ELF-1 (cell line): ENCODE results near the gene ACSL1.
"Not testable (repeated sequence)": the region's sequence is repeated elsewhere in the genome, so short reads cannot be mapped to it uniquely, and the experiment has no call there.

Source experiments
- DNase-seq: peaks from one replicate; pipeline ENCODE4 v3.0.0-alpha.2; 2016; ENCODE audit warnings: low read depth, low spot score

The ACSL1 gene

GRCh38 chr4:184839075-184839399 lies 13.3 kb upstream of the ACSL1 start:
- DNase-seq: not testable (repeated sequence)

GRCh38 chr4:184838249-184839074 lies 12.7 kb upstream of the ACSL1 start:
- no peak for DNase-seq

GRCh38 chr4:184836613-184837012 lies 10.8 kb upstream of the ACSL1 start:
- DNase-seq: no peak

DNA sequence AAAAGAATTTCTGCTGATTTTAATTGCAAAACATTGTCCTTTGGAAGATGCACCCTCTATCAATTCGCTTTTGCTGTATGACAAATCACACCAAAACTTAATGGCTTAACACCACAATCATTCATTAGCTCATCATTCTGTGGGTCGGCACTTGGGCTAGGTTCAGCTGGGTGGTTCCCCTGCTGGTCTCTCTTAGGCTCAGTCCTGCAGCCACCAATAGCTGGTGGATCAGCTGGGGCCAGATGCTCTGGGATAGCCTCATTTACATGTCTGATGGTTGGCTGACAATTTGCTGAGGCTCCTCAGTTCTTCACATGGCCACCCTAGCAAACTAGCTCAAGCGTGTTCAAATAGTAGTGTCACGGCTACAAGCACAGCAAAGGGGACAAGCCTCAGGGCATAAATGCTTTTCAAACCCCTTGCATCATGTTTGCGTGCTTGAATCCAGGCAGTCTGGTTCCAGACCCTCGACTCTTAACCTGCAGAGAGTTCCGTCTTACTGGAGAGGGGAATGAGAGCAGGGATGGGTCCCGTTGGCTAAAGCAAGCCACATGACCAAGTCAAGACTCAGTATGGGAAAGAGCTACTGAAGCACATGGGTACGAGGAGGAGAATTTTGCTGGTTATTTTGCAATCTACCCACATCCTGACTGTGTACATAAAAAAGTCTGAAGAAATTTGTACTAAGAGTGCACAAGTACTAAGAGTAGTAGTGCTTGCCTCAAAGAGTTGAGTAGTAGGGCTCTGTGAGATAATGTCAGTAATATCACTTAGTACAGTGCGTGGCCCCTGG lies 7.5 kb upstream of the ACSL1 start:
- no peak for DNase-seq

DNA sequence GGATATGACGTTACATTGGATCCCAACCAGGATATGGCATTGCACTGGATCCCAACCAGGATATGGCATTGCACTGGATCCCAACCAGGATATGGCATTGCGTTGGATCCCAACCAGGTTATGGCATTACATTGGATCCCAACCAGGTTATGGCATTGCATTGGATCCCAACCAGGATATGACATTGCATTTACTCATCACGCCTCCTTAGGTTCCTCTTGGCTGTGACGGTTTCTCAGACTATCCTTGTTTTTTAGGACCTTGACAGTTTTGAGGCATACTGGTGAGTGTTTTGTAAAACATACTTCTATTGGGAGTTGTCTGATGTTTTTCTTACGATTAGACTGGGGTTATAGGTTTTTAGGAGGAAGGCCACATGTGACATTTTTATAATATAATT lies 5.4 kb upstream of the ACSL1 start:
- no peak for DNase-seq

DNA sequence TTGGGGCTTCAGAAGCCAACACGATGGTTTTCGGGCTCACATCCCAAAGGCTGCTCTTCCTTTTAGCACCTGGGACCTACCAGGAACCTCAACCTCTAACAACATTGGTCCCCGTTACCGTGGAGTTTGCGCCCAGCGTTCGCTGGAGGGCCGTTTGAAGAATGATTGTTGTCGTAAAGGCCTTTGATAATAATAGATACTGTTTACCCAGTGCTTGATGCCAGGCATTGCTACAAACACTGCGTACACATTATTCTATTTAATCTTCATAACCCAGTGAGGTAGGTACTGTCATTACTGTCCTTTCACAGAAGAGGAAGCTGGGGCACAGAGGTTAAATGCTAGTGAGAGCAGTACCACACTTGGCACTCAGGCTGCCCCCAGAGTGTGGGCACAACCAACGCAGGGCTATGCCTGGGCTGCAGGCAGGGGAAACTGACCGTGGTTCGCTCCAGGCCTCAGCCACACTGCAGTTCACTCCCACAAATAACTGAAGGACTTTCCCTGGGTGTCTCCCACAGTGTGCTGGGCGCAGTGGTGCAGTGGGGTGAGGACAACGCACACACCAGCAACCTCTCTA lies 1.0 kb upstream of the ACSL1 start:
- DNase-seq: no peak

DNA sequence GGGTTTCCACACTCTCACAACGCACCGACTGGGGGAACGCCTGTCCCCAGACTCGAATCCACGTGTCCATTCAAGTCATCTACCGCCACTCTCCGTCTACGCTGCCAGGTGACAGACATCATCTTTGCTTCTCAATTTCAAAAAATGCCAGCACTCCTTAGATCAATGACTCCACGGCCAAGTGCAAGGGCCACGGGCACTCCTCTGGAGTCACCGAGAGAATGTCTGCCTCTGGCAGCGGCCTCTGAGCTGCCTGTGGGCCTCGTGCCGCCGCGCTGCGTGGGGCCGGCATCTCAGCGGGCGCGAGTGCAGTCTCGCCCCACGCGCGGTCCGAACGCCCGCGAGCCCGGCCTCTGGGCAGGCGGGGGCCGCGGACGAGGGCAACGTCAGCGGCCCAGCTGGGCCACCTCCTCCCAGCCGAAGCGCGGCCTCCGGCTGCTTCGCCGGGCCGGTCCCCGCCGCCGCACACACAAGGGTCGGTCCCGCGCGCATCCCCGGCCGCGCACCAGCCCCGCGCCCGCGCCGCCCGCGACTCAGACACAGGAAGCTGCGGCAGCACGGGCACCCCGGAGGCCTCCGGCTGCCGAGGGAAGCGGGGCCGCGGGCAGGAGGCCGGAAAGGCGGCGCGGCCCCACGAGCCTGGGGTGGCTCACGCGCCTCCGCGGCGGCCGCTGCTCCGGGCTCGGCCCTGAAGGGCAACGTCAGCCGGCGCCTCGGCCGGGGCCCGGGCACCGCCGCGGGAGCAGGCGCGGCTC lies 450 bp downstream of the ACSL1 start:
- no peak for DNase-seq

- no peak for DNase-seq
Observed at GRCh38 chr4:184824776-184825084, 1.0 kb downstream of the ACSL1 start.

GRCh38 chr4:184824081-184824775 lies 1.5 kb downstream of the ACSL1 start:
- DNase-seq: no peak

DNA sequence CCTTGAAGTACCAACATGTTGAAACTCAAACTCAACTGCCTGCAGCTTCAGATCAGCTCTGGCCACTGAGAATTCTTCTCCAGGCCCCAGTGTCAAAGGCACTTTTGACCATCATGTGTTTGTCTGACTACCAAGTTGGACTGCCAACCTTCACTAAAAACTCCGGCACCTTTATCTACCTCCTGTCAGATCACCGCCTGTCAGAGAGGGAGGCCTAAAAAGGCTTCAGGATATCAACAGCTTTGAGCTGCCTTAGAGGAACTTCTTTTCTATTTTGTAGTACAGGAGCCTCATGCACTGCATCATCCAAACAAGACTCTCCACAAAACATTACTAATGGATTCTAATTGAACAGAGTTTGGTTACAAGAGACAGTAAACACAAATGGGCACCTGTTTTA lies 2.8 kb downstream of the ACSL1 start:
- DNase-seq: no peak

DNA sequence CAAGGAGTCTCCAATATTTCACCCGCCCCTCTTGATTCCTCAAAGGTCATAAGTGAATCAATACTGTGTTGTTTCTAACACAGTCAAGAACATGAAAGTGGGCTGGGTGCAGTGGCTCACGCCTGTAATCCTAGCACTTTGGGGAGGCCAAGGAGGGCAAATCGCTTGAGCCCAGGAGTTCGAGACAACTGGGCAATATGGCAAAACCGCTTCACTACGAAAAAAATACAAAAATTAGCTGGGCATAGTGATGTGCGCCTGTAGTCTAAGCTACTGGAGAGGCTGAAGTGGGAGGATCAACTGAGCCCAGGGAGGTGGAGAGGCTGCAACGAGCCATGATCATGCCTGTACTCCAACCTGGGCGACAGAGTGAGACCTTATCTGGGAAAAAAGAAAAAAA lies 3.4 kb downstream of the ACSL1 start:
- DNase-seq: no peak

DNA sequence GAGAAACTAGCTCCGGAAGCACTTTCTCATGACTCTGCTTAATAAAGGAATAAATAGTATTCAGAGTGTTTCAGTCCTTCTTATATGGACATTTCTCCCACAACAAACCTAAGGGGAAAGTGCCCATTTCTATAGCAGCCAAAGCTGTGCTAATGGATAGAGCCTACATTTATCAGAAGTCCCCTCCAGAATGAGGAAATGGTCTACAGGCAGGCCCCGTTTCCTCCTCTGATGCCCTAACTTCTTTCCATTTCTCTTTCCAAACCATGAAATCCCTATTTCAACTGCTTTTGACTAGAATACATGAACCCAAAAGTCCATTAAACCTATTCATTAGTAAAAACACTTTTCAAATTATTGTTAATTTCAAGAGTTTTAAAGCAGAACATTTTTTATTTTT lies 4.5 kb downstream of the ACSL1 start:
- DNase-seq: no peak

DNA sequence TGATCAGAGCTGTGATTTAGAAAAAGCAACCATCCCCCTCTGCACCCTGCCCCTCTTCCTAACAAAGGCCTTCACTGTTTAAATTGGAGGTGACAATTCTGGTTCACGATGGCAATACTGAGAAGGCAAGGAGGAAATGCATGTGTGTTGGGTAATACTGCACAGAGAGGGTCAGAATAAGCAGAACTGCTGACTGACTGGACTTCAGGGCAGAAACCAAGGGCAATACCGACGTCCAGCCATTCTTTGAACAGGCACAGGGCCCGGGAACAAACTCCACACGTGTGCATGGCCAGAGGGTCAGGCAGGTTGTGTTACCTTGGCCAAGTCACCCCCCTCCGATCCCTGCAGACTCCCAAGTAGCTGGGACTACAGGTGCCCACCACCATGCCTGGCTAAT lies 6.0 kb downstream of the ACSL1 start:
- DNase-seq: no peak

DNA sequence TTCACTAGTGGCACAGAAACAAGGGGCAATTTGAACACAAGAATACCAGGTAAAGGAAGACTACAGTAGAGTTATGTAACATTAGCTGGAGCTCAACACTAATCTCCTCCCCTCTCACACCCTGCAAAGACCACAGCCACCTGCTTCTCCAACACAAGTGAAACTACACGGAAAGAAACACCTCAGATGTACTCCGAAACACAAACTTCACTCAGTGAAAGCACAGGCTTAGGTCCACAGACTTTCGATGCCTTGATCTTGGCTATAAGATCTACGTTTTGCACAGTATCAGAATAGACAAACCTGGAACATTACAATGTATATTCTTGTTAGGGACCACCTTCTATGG lies 7.6 kb downstream of the ACSL1 start:
- no peak for DNase-seq

DNA sequence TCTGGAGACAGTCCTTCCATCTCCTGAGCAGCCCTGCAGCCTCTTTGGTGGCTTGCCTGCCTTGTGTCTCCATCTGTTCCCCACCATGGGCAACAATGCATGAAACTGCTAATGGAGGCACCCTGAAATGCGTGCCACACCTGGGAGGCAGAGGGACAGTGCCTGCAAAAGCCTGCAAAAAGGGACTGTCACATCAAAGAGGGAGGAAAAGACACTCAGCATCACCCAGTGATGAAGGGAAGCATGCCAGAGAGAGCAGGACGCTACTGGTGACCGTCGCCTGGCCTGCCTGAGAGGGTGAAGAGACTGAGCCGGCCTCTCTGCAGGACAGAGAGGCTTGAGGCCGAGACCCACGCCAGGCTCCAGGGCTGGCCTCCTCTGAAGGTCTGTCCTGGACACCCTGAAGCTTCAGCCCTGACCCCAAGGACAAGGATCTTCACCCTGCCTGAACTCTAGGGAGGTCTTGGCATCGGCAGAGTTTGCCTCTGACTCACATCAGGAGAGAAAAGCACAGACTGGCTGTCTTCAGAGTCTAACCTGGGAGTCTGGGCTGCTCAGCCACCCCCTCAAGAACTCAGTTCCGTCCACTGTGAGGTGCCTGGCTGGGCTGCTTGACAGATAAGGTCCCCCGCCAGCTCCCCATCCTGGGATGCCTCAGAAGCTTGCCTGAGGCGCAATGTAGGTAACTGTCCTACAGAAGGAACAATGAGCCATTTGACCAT lies 8.1 kb downstream of the ACSL1 start:
- DNase-seq: no peak

DNA sequence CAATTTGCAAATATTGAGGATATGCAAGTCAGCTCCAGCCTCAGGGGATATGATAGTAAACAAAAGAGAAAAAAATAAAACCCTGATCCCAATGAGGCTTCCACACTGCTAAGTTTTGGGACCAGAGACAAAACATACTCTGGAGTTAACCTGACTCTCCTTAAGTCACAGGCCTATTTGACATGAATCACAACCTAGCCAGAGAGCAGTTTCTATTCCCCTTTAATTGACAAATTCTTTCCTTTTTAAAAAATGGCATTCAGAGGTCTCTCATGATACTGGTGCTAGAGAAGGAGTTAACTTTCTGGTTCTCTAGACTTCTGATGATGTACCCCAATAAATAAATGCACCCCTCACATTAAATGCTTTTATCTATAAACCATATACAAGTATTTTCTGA lies 8.8 kb downstream of the ACSL1 start:
- DNase-seq: no peak

DNA sequence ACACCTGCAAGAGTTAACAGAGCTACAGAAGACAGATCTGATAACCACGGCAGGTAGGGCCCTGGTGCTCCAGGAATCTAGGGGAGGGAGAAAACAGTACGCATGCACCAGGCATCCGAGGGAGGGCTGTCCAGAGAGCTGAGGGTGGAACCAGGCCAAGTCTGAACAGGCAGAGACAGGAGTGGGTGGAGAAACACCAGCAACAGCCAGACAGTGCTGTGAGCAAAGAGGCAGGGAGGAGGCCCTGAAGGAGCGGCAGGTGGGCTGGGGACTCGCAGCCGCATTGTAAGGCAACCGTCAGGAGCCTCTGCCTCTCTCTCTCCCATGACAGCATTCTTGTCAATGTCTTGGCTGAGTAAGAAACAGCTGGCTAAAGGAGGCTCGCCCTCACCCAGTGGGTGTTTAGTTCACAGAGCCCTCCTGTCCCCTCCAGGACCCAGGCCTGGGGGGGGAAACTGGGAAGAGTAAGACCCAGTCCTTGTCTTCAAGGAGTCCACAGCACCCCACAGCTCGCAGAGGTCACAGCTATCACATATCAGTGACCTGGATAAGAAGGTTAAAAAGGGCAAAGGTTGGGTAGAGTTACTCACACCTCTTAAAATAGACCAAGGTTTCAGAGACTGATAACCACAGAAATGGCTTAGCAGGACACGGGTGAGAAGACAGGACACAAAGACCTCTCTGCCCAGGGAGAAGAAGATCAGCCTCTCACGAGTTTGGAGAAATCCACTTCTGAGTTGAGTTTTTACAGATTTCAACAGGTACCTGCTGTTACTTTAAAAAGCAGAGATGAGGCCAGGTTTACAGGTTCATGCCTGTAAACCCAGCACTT lies 10.5 kb downstream of the ACSL1 start:
- peak; percentile 78 for DNase-seq

- no peak for DNase-seq
Observed at GRCh38 chr4:184814686-184815045, 11.1 kb downstream of the ACSL1 start.

GRCh38 chr4:184812651-184813181 lies 13.1 kb downstream of the ACSL1 start:
- DNase-seq: no peak

DNA sequence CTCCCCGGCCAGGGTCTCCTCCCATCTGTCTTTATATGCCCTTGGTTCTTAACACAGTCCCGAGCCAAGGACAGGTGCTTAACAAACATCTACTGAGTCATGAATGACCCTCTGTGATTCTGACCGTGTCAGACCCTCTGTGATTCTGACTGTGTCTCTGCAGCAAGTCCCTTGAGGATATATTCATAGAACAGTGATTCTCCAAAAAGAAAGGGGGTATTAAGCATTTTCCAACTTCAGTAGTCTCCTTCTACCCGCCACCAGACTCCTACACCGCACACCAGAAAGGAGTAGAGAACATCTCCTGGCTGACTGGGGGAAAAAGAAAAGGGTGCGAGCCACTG lies 13.6 kb downstream of the ACSL1 start:
- DNase-seq: no peak
